ENCODE data around the gene ISOC2.

- no peak for TF ChIP-seq CTCF (IDR thresholded peaks at IDR 0.05)
- no peak for TF ChIP-seq POLR2AphosphoS5 (IDR thresholded peaks at IDR 0.05)
- no peak for TF ChIP-seq POLR2A (IDR thresholded peaks at IDR 0.05)
- TF ChIP-seq EP300 (IDR thresholded peaks at IDR 0.05), result no peak
These were observed 15.4 kb downstream of the ISOC2 start for GRCh38 chr19:55446060-55446459.
